ENCODE data around the gene SGCD.

DNA sequence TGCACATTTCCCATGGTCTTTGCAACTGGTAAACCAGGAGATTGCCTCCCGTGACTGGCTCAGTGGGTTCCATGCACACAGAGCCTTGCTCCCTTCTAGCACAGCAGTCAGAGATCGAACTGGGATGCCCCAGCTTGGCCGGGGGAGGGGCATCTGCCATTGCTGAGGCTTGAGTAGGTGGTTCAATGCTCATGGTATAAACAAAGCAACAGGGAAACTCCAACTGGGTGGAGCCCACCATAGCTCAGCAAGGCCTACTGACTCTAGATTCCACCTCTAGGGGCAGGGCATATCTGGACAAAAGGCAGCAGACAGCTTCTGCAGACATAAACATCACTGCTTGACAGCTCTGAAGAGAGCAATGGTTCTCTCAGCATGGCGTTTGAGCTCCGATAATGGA lies 456.1 kb downstream of the SGCD start:
- TF ChIP-seq, protein P1, sequence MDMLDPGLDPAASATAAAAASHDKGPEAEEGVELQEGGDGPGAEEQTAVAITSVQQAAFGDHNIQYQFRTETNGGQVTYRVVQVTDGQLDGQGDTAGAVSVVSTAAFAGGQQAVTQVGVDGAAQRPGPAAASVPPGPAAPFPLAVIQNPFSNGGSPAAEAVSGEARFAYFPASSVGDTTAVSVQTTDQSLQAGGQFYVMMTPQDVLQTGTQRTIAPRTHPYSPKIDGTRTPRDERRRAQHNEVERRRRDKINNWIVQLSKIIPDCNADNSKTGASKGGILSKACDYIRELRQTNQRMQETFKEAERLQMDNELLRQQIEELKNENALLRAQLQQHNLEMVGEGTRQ (CRISPR knock-in tag; IDR thresholded peaks at IDR 0.05): no peak
- TF ChIP-seq, protein P2, sequence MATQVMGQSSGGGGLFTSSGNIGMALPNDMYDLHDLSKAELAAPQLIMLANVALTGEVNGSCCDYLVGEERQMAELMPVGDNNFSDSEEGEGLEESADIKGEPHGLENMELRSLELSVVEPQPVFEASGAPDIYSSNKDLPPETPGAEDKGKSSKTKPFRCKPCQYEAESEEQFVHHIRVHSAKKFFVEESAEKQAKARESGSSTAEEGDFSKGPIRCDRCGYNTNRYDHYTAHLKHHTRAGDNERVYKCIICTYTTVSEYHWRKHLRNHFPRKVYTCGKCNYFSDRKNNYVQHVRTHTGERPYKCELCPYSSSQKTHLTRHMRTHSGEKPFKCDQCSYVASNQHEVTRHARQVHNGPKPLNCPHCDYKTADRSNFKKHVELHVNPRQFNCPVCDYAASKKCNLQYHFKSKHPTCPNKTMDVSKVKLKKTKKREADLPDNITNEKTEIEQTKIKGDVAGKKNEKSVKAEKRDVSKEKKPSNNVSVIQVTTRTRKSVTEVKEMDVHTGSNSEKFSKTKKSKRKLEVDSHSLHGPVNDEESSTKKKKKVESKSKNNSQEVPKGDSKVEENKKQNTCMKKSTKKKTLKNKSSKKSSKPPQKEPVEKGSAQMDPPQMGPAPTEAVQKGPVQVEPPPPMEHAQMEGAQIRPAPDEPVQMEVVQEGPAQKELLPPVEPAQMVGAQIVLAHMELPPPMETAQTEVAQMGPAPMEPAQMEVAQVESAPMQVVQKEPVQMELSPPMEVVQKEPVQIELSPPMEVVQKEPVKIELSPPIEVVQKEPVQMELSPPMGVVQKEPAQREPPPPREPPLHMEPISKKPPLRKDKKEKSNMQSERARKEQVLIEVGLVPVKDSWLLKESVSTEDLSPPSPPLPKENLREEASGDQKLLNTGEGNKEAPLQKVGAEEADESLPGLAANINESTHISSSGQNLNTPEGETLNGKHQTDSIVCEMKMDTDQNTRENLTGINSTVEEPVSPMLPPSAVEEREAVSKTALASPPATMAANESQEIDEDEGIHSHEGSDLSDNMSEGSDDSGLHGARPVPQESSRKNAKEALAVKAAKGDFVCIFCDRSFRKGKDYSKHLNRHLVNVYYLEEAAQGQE (IDR thresholded peaks at IDR 0.05; ENCODE audit: borderline replicate concordance): no peak
- TF ChIP-seq, protein P2 (CRISPR knock-in tag; IDR thresholded peaks at IDR 0.05; ENCODE audit: low read depth): no peak
- TF ChIP-seq NR2F6 (CRISPR knock-in tag; IDR thresholded peaks at IDR 0.05): no peak
- no peak for TF ChIP-seq KLF16 (IDR thresholded peaks at IDR 0.05)
- TF ChIP-seq YY1 (IDR thresholded peaks at IDR 0.05; ENCODE audit: borderline replicate concordance in 1 of 3, control insufficient read depth in 1 of 3, extremely low read depth in 1 of 3, insufficient read depth in 3 of 3, insufficient read length in 1 of 3, insufficient replicate concordance in 2 of 3, low read depth in 1 of 3, low read length in 2 of 3): no peak
- no peak for TF ChIP-seq RAD21 (CRISPR knock-in tag; conservative IDR thresholded peaks at IDR 0.05 in 1 of 2, IDR thresholded peaks at IDR 0.05 in 1 of 2)
- no peak for TF ChIP-seq POLR2A (conservative IDR thresholded peaks at IDR 0.05)
- no peak for TF ChIP-seq ZBTB7A (IDR thresholded peaks at IDR 0.05; ENCODE audit: borderline replicate concordance, control insufficient read depth, low read depth, low read length)
- TF ChIP-seq, protein P3, sequence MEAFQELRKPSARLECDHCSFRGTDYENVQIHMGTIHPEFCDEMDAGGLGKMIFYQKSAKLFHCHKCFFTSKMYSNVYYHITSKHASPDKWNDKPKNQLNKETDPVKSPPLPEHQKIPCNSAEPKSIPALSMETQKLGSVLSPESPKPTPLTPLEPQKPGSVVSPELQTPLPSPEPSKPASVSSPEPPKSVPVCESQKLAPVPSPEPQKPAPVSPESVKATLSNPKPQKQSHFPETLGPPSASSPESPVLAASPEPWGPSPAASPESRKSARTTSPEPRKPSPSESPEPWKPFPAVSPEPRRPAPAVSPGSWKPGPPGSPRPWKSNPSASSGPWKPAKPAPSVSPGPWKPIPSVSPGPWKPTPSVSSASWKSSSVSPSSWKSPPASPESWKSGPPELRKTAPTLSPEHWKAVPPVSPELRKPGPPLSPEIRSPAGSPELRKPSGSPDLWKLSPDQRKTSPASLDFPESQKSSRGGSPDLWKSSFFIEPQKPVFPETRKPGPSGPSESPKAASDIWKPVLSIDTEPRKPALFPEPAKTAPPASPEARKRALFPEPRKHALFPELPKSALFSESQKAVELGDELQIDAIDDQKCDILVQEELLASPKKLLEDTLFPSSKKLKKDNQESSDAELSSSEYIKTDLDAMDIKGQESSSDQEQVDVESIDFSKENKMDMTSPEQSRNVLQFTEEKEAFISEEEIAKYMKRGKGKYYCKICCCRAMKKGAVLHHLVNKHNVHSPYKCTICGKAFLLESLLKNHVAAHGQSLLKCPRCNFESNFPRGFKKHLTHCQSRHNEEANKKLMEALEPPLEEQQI (IDR thresholded peaks at IDR 0.05): no peak
- TF ChIP-seq, protein P4, sequence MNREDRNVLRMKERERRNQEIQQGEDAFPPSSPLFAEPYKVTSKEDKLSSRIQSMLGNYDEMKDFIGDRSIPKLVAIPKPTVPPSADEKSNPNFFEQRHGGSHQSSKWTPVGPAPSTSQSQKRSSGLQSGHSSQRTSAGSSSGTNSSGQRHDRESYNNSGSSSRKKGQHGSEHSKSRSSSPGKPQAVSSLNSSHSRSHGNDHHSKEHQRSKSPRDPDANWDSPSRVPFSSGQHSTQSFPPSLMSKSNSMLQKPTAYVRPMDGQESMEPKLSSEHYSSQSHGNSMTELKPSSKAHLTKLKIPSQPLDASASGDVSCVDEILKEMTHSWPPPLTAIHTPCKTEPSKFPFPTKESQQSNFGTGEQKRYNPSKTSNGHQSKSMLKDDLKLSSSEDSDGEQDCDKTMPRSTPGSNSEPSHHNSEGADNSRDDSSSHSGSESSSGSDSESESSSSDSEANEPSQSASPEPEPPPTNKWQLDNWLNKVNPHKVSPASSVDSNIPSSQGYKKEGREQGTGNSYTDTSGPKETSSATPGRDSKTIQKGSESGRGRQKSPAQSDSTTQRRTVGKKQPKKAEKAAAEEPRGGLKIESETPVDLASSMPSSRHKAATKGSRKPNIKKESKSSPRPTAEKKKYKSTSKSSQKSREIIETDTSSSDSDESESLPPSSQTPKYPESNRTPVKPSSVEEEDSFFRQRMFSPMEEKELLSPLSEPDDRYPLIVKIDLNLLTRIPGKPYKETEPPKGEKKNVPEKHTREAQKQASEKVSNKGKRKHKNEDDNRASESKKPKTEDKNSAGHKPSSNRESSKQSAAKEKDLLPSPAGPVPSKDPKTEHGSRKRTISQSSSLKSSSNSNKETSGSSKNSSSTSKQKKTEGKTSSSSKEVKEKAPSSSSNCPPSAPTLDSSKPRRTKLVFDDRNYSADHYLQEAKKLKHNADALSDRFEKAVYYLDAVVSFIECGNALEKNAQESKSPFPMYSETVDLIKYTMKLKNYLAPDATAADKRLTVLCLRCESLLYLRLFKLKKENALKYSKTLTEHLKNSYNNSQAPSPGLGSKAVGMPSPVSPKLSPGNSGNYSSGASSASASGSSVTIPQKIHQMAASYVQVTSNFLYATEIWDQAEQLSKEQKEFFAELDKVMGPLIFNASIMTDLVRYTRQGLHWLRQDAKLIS (CRISPR knock-in tag; IDR thresholded peaks at IDR 0.05): no peak
- TF ChIP-seq, protein P5, sequence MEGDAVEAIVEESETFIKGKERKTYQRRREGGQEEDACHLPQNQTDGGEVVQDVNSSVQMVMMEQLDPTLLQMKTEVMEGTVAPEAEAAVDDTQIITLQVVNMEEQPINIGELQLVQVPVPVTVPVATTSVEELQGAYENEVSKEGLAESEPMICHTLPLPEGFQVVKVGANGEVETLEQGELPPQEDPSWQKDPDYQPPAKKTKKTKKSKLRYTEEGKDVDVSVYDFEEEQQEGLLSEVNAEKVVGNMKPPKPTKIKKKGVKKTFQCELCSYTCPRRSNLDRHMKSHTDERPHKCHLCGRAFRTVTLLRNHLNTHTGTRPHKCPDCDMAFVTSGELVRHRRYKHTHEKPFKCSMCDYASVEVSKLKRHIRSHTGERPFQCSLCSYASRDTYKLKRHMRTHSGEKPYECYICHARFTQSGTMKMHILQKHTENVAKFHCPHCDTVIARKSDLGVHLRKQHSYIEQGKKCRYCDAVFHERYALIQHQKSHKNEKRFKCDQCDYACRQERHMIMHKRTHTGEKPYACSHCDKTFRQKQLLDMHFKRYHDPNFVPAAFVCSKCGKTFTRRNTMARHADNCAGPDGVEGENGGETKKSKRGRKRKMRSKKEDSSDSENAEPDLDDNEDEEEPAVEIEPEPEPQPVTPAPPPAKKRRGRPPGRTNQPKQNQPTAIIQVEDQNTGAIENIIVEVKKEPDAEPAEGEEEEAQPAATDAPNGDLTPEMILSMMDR (IDR thresholded peaks at IDR 0.05 in 2 of 3, conservative IDR thresholded peaks at IDR 0.05 in 1 of 3; ENCODE audit: insufficient read depth in 2 of 3, low read depth in 1 of 3, low read length in 3 of 3): no peak
